ENCODE results near the gene SEMA3B. TPM values are rescaled to one million over a fixed set of nuclear protein-coding genes. Genes with fewer than 3 reads are reported as not detected.

SEMA3B gene
- total RNA-seq, 1 experiment from 2014 or later: 7.6 TPM

DNA sequence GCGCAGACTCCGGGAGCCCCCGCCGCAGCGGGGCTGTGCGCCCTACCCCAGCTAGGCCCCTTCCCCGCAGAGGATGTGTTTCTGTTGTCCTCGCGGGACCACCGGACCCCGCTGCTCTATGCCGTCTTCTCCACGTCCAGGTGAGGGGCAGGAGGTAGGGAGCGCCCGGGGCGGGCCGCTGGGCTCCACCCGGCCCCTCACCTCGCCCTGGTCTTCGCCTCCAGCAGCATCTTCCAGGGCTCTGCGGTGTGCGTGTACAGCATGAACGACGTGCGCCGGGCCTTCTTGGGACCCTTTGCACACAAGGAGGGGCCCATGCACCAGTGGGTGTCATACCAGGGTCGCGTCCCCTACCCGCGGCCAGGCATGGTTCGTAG lies 4.7 kb downstream of the SEMA3B start:
- TF ChIP-seq CTCF (IDR thresholded peaks at IDR 0.05; ENCODE audit: unreplicated experiment): no peak
- BruUV-seq (replicated peaks): no TSS peak
- Mint-ChIP-seq H3K36me3 (ENCODE audit: insufficient read depth, unreplicated experiment) (peaks cover 19% of the 10 kb centered on the region), H3K4me1 (ENCODE audit: insufficient read depth, unreplicated experiment) (peaks cover 37% of the 10 kb centered on the region), H3K4me3 (ENCODE audit: unreplicated experiment) (no peak overlapping the region), H3K9me3 (ENCODE audit: unreplicated experiment) (no peaks in the 10 kb centered on the region), H3K27ac (ENCODE audit: low read depth, unreplicated experiment) (no peak overlapping the region), H3K27me3 (ENCODE audit: insufficient read depth, unreplicated experiment) (no peaks in the 10 kb centered on the region)
- ChIA-PET CTCF (interaction anchor here (0.5 to 3.1 kb wide), 10 partner anchors 10 to 153 kb away, joined by 3 to 20 read pairs (median 5); no protein-coding TSS in a partner anchor), POLR2A (no interaction called here)
- intact Hi-C loops (cut with micrococcal nuclease): loop anchor here (1.0 to 5.0 kb wide), 6 partner anchors 13 to 151 kb away; no protein-coding TSS in a partner anchor
- DNase-seq (ENCODE audit: unreplicated experiment): no peak

DNA sequence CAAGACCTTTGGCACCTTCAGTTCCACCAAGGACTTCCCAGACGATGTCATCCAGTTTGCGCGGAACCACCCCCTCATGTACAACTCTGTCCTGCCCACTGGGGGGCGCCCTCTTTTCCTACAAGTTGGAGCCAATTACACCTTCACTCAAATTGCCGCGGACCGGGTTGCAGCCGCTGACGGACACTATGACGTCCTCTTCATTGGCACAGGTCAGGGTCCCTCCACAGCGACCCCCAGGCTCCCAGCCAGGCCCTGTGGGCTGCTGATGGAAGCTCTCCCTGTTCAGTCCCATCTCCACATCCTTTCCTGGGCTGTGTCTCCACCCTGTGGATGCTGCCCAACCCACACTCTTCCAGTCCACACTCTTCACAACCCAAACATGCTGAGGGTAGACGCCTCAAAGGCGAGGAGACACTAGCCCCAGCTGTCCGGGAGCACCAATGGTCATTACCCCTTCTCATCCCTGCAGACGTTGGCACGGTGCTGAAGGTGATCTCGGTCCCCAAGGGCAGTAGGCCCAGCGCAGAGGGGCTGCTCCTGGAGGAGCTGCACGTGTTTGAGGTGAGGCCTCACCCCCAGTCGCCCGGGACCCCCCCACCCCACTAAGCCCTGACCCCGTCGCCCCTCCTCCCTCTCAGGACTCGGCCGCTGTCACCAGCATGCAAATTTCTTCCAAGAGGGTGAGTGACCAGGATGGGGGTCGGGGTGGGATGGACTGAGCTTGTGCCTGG lies 5.6 kb downstream of the SEMA3B start:
- peak; percentile 78 for DNase-seq (ENCODE audit: unreplicated experiment)
- Mint-ChIP-seq H3K27me3 (ENCODE audit: insufficient read depth, unreplicated experiment) (no peaks in the 10 kb centered on the region), H3K4me3 (ENCODE audit: unreplicated experiment) (no peak overlapping the region), H3K27ac (ENCODE audit: low read depth, unreplicated experiment) (no peak overlapping the region), H3K4me1 (ENCODE audit: insufficient read depth, unreplicated experiment) (peaks cover 30% of the 10 kb centered on the region), H3K36me3 (ENCODE audit: insufficient read depth, unreplicated experiment) (peaks cover 19% of the 10 kb centered on the region), H3K9me3 (ENCODE audit: unreplicated experiment) (no peaks in the 10 kb centered on the region)
- ChIA-PET POLR2A (interaction anchor here (0.5 to 1.4 kb wide), 3 partner anchors 14 to 39 kb away, joined by 3 to 7 read pairs (median 3); partner anchors contain the start of gene IFRD2), CTCF (interaction anchor here (0.5 to 1.7 kb wide), 17 partner anchors 10 to 1228 kb away, joined by 3 to 11 read pairs (median 4); no protein-coding TSS in a partner anchor)
- no TSS peak for BruUV-seq (replicated peaks)
- peak; percentile 77 for TF ChIP-seq CTCF (IDR thresholded peaks at IDR 0.05; ENCODE audit: unreplicated experiment)
- intact Hi-C loops (cut with micrococcal nuclease): loop anchor here (1.0 to 5.0 kb wide), 2 partner anchors 50 to 152 kb away; no protein-coding TSS in a partner anchor

- H3K36me3 Mint-ChIP-seq (ENCODE audit: insufficient read depth, unreplicated experiment): peaks cover 19% of the 10 kb centered on the region
Observed at GRCh38 chr3:50275141-50275995, 6.4 kb downstream of the SEMA3B start.

More at GRCh38 chr3:50275141-50275995, 6.4 kb downstream of the SEMA3B start:
- intact Hi-C loops (cut with micrococcal nuclease): no loop called here
- CTCF ChIA-PET: interaction anchor here (0.6 to 1.7 kb wide), 18 partner anchors 9 to 1227 kb away, joined by 3 to 11 read pairs (median 4); no protein-coding TSS in a partner anchor
- Mint-ChIP-seq H3K4me3 (ENCODE audit: unreplicated experiment) (no peak overlapping the region), H3K9me3 (ENCODE audit: unreplicated experiment) (no peaks in the 10 kb centered on the region), H3K27ac (ENCODE audit: low read depth, unreplicated experiment) (no peak overlapping the region), H3K27me3 (ENCODE audit: insufficient read depth, unreplicated experiment) (no peaks in the 10 kb centered on the region), H3K4me1 (ENCODE audit: insufficient read depth, unreplicated experiment) (peaks cover 23% of the 10 kb centered on the region)
- POLR2A ChIA-PET: interaction anchor here (0.5 to 1.4 kb wide), 5 partner anchors 14 to 64 kb away, joined by 3 to 7 read pairs (median 3); partner anchors contain the start of genes GNAI2 and IFRD2
- no TSS peak for BruUV-seq (replicated peaks)
- TF ChIP-seq CTCF (IDR thresholded peaks at IDR 0.05; ENCODE audit: unreplicated experiment): no peak
- no peak for DNase-seq (ENCODE audit: unreplicated experiment)

All from MCF 10A (cell line).